Thoracic aorta (tissue), 2 donors: ENCODE results near the gene SCN1B. TPM values are rescaled to one million over a fixed set of nuclear protein-coding genes. Genes with fewer than 3 reads are reported as not detected.
A peak's percentile ranks its signal among the peaks of the same experiment; 100 is the strongest.
"Not testable (repeated sequence)": the region's sequence is repeated elsewhere in the genome, so short reads cannot be mapped to it uniquely, and the experiment has no call there.

Experiments used
- ATAC-seq: fragments of 150-250 bp; one replicate; pipeline ENCODE4 v1.8.0; 2017; ENCODE audit warnings: low read depth; ENCODE audit not compliant: insufficient number of reproducible peaks, low FRiP score
- DNase-seq: peaks from one replicate; pipeline ENCODE4 v3.0.0-alpha.2; 2020; ENCODE audit warnings: low spot score
- H3K27ac ChIP-seq, 2 donors: fragments of 200-600 bp; sonication (generic); 1 replicate in 1 of 2; 2 replicates in 1 of 2; pipeline ENCODE4 v1.5.1; 2016; ENCODE audit warnings: mild to moderate bottlenecking in 2 of 2, moderate library complexity in 2 of 2
- H3K27me3 ChIP-seq: fragments of 200-600 bp; sonication (generic); replicated peaks from 2 replicates; pipeline ENCODE4 v1.6.0; 2016; ENCODE audit warnings: mild to moderate bottlenecking; ENCODE audit not compliant: insufficient read depth
- H3K36me3 ChIP-seq: fragments of 200-600 bp; sonication (generic); one replicate; pipeline ENCODE4 v1.5.1; 2016
- H3K4me1 ChIP-seq, 2 donors: fragments of 200-600 bp; sonication (generic); 1 replicate in 1 of 2; 2 replicates in 1 of 2; pipeline versions ENCODE4 v1.5.1 to v1.6.0; 2016; ENCODE audit warnings: low read depth in 2 of 2, mild to moderate bottlenecking in 1 of 2; ENCODE audit not compliant: control insufficient read depth in 1 of 2
- H3K4me3 ChIP-seq: fragments of 200-600 bp; sonication (generic); 2 replicates; pipeline ENCODE4 v1.5.1; 2016; ENCODE audit warnings: mild to moderate bottlenecking
- H3K9me3 ChIP-seq: fragments of 200-600 bp; sonication (generic); 2 replicates; pipeline ENCODE4 v1.5.1; 2016
- CTCF ChIP-seq: fragments of 200-600 bp; sonication (generic); IDR thresholded peaks from one replicate; pipeline ENCODE4 v1.5.1; 2019; ENCODE audit warnings: antibody characterized with exemption
- total RNA-seq, 2 donors: library from RNA; depleted of rRNA; stranded (reverse); fragments of >200 nt; gene quantifications; one replicate each; pipeline versions ENCODE4 v1.1.0 to v1.2.3, GENCODE V29; 2016

Gene SCN1B
- total RNA-seq, 2 donors from 2014 or later, result 25.1 to 26.0 TPM

GRCh38 chr19:35002037-35002535 is 28.2 kb upstream of the SCN1B start:
- Histone ChIP-seq H3K36me3 (no peaks in the 10 kb centered on the region), H3K9me3 (no peaks in the 10 kb centered on the region), H3K4me1 (peaks cover under 1 to 50% of the 10 kb centered on the region in 2 donors), H3K4me3 (no peak overlapping the region), H3K27me3 (no peaks in the 10 kb centered on the region), H3K27ac (no peak overlapping the region)
- DNase-seq (no peak), ATAC-seq (no peak)
- TF ChIP-seq CTCF, result no peak

GRCh38 chr19:35004517-35005255 is 25.6 kb upstream of the SCN1B start:
- Histone ChIP-seq H3K27me3 (no peaks in the 10 kb centered on the region), H3K9me3 (no peaks in the 10 kb centered on the region), H3K4me1 (peaks cover 0 to 30% of the 10 kb centered on the region in 2 donors), H3K36me3 (peaks cover 8% of the 10 kb centered on the region), H3K27ac (no peak overlapping the region), H3K4me3 (no peak overlapping the region)
- no peak for TF ChIP-seq CTCF
- ATAC-seq (no peak), DNase-seq (no peak)

- Histone ChIP-seq H3K9me3 (no peaks in the 10 kb centered on the region), H3K36me3 (peaks cover 14% of the 10 kb centered on the region), H3K27ac (peak overlapping the region in 1 of 2 donors; percentile 9), H3K4me3 (no peak overlapping the region), H3K27me3 (no peaks in the 10 kb centered on the region), H3K4me1 (peaks cover 0 to 30% of the 10 kb centered on the region in 2 donors)
- DNase-seq (no peak), ATAC-seq (no peak)
- TF ChIP-seq CTCF, result no peak
Observed at GRCh38 chr19:35005256-35005977, 24.9 kb upstream of the SCN1B start.

GRCh38 chr19:35006007-35006341 is 24.3 kb upstream of the SCN1B start:
- peak overlapping the region in 1 of 2 donors; percentile 9 for H3K27ac ChIP-seq
- H3K4me3 ChIP-seq, H3K27me3 ChIP-seq, DNase-seq, ATAC-seq, H3K9me3 ChIP-seq: not testable (repeated sequence)
- H3K36me3 ChIP-seq, result peaks cover 18% of the 10 kb centered on the region
- peaks cover 0 to 30% of the 10 kb centered on the region in 2 donors for H3K4me1 ChIP-seq

GRCh38 chr19:35006342-35006998 is 23.8 kb upstream of the SCN1B start:
- H3K4me1 ChIP-seq, result peaks cover 0 to 27% of the 10 kb centered on the region in 2 donors
- ATAC-seq (no peak), DNase-seq (no peak)
- H3K9me3 ChIP-seq, result no peaks in the 10 kb centered on the region
- H3K27ac ChIP-seq, result no peak overlapping the region
- TF ChIP-seq CTCF, result no peak
- H3K36me3 ChIP-seq, result peaks cover 18% of the 10 kb centered on the region
- no peak overlapping the region for H3K4me3 ChIP-seq
- H3K27me3 ChIP-seq, result no peaks in the 10 kb centered on the region
